Progenitor cell of endocrine pancreas (in vitro differentiated cells): Measurements from ENCODE around the gene TYRP1. TPM values are rescaled to one million over a fixed set of nuclear protein-coding genes. Genes with fewer than 3 reads are reported as not detected.
A peak's percentile ranks its signal among the peaks of the same experiment; 100 is the strongest.

Source experiments
- DNase-seq: peaks from one replicate; pipeline ENCODE4 v3.0.0; 2021; ENCODE audit warnings: low spot score; ENCODE audit not compliant: unreplicated experiment
- H3K27ac Mint-ChIP-seq: 2 replicates; pipeline ENCODE4 v1.8.0; 2021; ENCODE audit warnings: mild to moderate bottlenecking, moderate library complexity, mixed read lengths
- H3K27me3 Mint-ChIP-seq: 2 replicates; pipeline ENCODE4 v1.8.0; 2021; ENCODE audit warnings: mixed read lengths
- H3K36me3 Mint-ChIP-seq: 2 replicates; pipeline ENCODE4 v1.8.0; 2022; ENCODE audit warnings: mixed read lengths; ENCODE audit not compliant: insufficient read depth
- H3K4me1 Mint-ChIP-seq: 2 replicates; pipeline ENCODE4 v1.8.0; 2021; ENCODE audit warnings: low read depth, mixed read lengths
- H3K4me3 Mint-ChIP-seq: 2 replicates; pipeline ENCODE4 v1.8.0; 2021; ENCODE audit warnings: low read depth, mild to moderate bottlenecking, moderate library complexity, mixed read lengths
- H3K9me3 Mint-ChIP-seq: 2 replicates; pipeline ENCODE4 v1.8.0; 2021; ENCODE audit warnings: low read depth, mixed read lengths
- CTCF ChIP-seq: fragments of 200-600 bp; sonication (generic); IDR thresholded peaks from one replicate; pipeline ENCODE4 v1.5.0; 2021; ENCODE audit warnings: antibody characterized with exemption, mild to moderate bottlenecking; ENCODE audit not compliant: unreplicated experiment
- total RNA-seq: library from RNA; stranded (reverse); gene quantifications from 2 replicates; pipeline ENCODE4 v1.2.1, GENCODE V29; 2021

The TYRP1 gene
- total RNA-seq, 1 donor from 2014 or later: not detected

GRCh38 chr9:12718482-12719026, 25.4 kb downstream of the TYRP1 start:
- Mint-ChIP-seq H3K27ac (no peak overlapping the region), H3K4me1 (peaks cover 5% of the 10 kb centered on the region), H3K27me3 (no peaks in the 10 kb centered on the region), H3K4me3 (no peak overlapping the region), H3K36me3 (no peaks in the 10 kb centered on the region), H3K9me3 (no peaks in the 10 kb centered on the region)
- no peak for DNase-seq
- no peak for TF ChIP-seq CTCF

GRCh38 chr9:12719431-12719830, 26.2 kb downstream of the TYRP1 start:
- Mint-ChIP-seq H3K4me3 (no peak overlapping the region), H3K4me1 (peaks cover 5% of the 10 kb centered on the region), H3K36me3 (no peaks in the 10 kb centered on the region), H3K27me3 (no peaks in the 10 kb centered on the region), H3K9me3 (no peaks in the 10 kb centered on the region), H3K27ac (no peak overlapping the region)
- TF ChIP-seq CTCF: peak; percentile 74
- no peak for DNase-seq

GRCh38 chr9:12720551-12720950, 27.4 kb downstream of the TYRP1 start:
- Mint-ChIP-seq H3K36me3 (no peaks in the 10 kb centered on the region), H3K4me3 (no peak overlapping the region), H3K9me3 (no peaks in the 10 kb centered on the region), H3K4me1 (peaks cover 5% of the 10 kb centered on the region), H3K27me3 (no peaks in the 10 kb centered on the region), H3K27ac (no peak overlapping the region)
- no peak for DNase-seq
- TF ChIP-seq CTCF: no peak

GRCh38 chr9:12722131-12722530, 28.9 kb downstream of the TYRP1 start:
- H3K27ac Mint-ChIP-seq: no peak overlapping the region
- peaks cover 5% of the 10 kb centered on the region for H3K4me1 Mint-ChIP-seq
- no peaks in the 10 kb centered on the region for H3K36me3 Mint-ChIP-seq
- H3K27me3 Mint-ChIP-seq: no peaks in the 10 kb centered on the region
- no peak overlapping the region for H3K4me3 Mint-ChIP-seq
- DNase-seq: no peak
- no peaks in the 10 kb centered on the region for H3K9me3 Mint-ChIP-seq
- no peak for TF ChIP-seq CTCF

- H3K4me3 Mint-ChIP-seq: no peak overlapping the region
- TF ChIP-seq CTCF: peak; percentile 63
- no peaks in the 10 kb centered on the region for H3K36me3 Mint-ChIP-seq
- H3K4me1 Mint-ChIP-seq: peaks cover 4% of the 10 kb centered on the region
- no peak overlapping the region for H3K27ac Mint-ChIP-seq
- no peak for DNase-seq
- no peaks in the 10 kb centered on the region for H3K9me3 Mint-ChIP-seq
- H3K27me3 Mint-ChIP-seq: no peaks in the 10 kb centered on the region
Measured at GRCh38 chr9:12723409-12724028, 30.3 kb downstream of the TYRP1 start.
